Measurements from ENCODE around the gene TAGLN.

The TAGLN gene

GRCh38 chr11:117199053-117199915 lies at the start of gene TAGLN:
TAGLN (plus strand) TSS chr11:117199370; CDS start chr11:117203014, 3,644 bp downstream.
- Histone ChIP-seq H3F3A (ENCODE audit: control insufficient read depth, insufficient read depth) (no peaks in the 10 kb centered on the region), H3K4me2 (ENCODE audit: low read length) (no peak within 1 kb of the TSS), H3K9me3 (ENCODE audit: control insufficient read depth, insufficient read depth, low read length) (no peaks in the 10 kb centered on the region), H3K79me2 (ENCODE audit: control insufficient read depth, low read length) (no peaks in the 10 kb centered on the region), H3K9me2 (replicated peaks; ENCODE audit: control insufficient read depth, low read length) (no peaks in the 10 kb centered on the region), H3K36me3 (ENCODE audit: control insufficient read depth, low read length) (no peaks in the 10 kb centered on the region), H3K4me1 (ENCODE audit: control insufficient read depth, low read length) (no peaks in the 10 kb centered on the region), H3K4me3 (ENCODE audit: low read length) (no peak within 1 kb of the TSS), H3K27ac (ENCODE audit: low read depth, low read length) (no peak within 1 kb of the TSS), H3K27me3 (ENCODE audit: control insufficient read depth, low read length) (no peaks in the 10 kb centered on the region), H4K20me1 (ENCODE audit: control insufficient read depth, insufficient read depth, low read depth, low read length) (no peaks in the 10 kb centered on the region)
- TF ChIP-seq CTCF (IDR thresholded peaks at IDR 0.05; ENCODE audit: low read depth, low read length, poor library complexity, severe bottlenecking) (no peak), EZH2phosphoT487 (IDR thresholded peaks at IDR 0.05; ENCODE audit: borderline replicate concordance, low read length) (no peak)

GRCh38 chr11:117152066-117152465 lies 47.1 kb upstream of the TAGLN start:
- no peaks in the 10 kb centered on the region for H3K9me2 ChIP-seq (replicated peaks; ENCODE audit: control insufficient read depth, low read length)
- H3K27ac ChIP-seq (ENCODE audit: low read depth, low read length): no peak overlapping the region
- H4K20me1 ChIP-seq (ENCODE audit: control insufficient read depth, insufficient read depth, low read depth, low read length): peaks cover 11% of the 10 kb centered on the region; the same call in 1 of the 2 replicates

GRCh38 chr11:117154468-117154867 lies 44.7 kb upstream of the TAGLN start:
- Histone ChIP-seq H3K27ac (ENCODE audit: low read depth, low read length) (no peak overlapping the region), H3K9me2 (replicated peaks; ENCODE audit: control insufficient read depth, low read length) (no peaks in the 10 kb centered on the region), H3K27me3 (ENCODE audit: control insufficient read depth, low read length) (no peaks in the 10 kb centered on the region), H4K20me1 (ENCODE audit: control insufficient read depth, insufficient read depth, low read depth, low read length) (peaks cover 10% of the 10 kb centered on the region; the same call in 1 of the 2 replicates), H3K79me2 (ENCODE audit: control insufficient read depth, low read length) (peaks cover 97% of the 10 kb centered on the region), H3K36me3 (ENCODE audit: control insufficient read depth, low read length) (peaks cover 63% of the 10 kb centered on the region), H3K9me3 (ENCODE audit: control insufficient read depth, insufficient read depth, low read length) (no peaks in the 10 kb centered on the region), H3K4me1 (ENCODE audit: control insufficient read depth, low read length) (0 out of 2 replicates have a peak, but pooled peaks cover 3% of the 10 kb centered on the region), H3K4me2 (ENCODE audit: low read length) (no peak overlapping the region), H3K4me3 (ENCODE audit: low read length) (no peak overlapping the region), H3F3A (ENCODE audit: control insufficient read depth, insufficient read depth) (peaks cover 6% of the 10 kb centered on the region; the same call in 1 of the 2 replicates)
- TF ChIP-seq CTCF (IDR thresholded peaks at IDR 0.05; ENCODE audit: low read depth, low read length, poor library complexity, severe bottlenecking): no peak
- TF ChIP-seq EZH2phosphoT487 (IDR thresholded peaks at IDR 0.05; ENCODE audit: borderline replicate concordance, low read length): no peak

More at GRCh38 chr11:117152066-117152465, 47.1 kb upstream of the TAGLN start:
- Histone ChIP-seq H3K4me2 (ENCODE audit: low read length) (no peak overlapping the region), H3K27me3 (ENCODE audit: control insufficient read depth, low read length) (no peaks in the 10 kb centered on the region), H3K4me3 (ENCODE audit: low read length) (no peak overlapping the region), H3K36me3 (ENCODE audit: control insufficient read depth, low read length) (peaks cover 59% of the 10 kb centered on the region), H3F3A (ENCODE audit: control insufficient read depth, insufficient read depth) (peaks cover 3% of the 10 kb centered on the region; the same call in 1 of the 2 replicates), H3K9me3 (ENCODE audit: control insufficient read depth, insufficient read depth, low read length) (no peaks in the 10 kb centered on the region), H3K4me1 (ENCODE audit: control insufficient read depth, low read length) (0 out of 2 replicates have a peak, but pooled peaks cover 8% of the 10 kb centered on the region), H3K79me2 (ENCODE audit: control insufficient read depth, low read length) (peaks cover 99% of the 10 kb centered on the region)
- TF ChIP-seq EZH2phosphoT487 (IDR thresholded peaks at IDR 0.05; ENCODE audit: borderline replicate concordance, low read length) (no peak), CTCF (IDR thresholded peaks at IDR 0.05; ENCODE audit: low read depth, low read length, poor library complexity, severe bottlenecking) (no peak)

Data from DOHH2 (cell line).